ENCODE measurements around the gene PSMD1. TPM values are rescaled to one million over a fixed set of nuclear protein-coding genes. Genes with fewer than 3 reads are reported as not detected.

PSMD1 gene
- polyA plus RNA-seq, 1 donor from 2014 or later, result 83.8 TPM

DNA sequence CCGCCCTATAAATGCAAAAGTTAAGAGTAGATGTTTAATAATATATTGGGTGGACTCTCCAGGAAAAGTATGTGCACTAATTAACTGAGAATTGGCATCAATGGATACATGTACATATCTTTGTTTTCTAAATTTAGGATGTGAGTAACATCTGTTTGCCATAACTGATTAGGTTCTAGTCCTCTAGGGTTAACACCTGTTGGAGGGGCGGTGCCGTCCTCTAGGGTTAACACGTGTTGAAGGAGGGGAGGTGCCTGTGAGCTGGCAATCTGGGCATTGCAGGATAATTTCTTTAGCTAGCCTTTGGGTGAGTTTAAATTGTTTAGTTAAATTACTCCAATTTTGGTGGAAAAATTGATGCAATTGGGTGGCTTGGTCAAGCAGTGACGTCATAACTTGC is 37.3 kb downstream of the PSMD1 start:
- H3K27ac ChIP-seq (ENCODE audit: low read length), result no peak overlapping the region
- H3K9me2 ChIP-seq (ENCODE audit: insufficient read depth, low read length), result no peaks in the 10 kb centered on the region
- no peaks in the 10 kb centered on the region for H3K79me2 ChIP-seq (replicated peaks; ENCODE audit: insufficient read depth, low read length)
- no peak for TF ChIP-seq POLR2AphosphoS5 (IDR thresholded peaks at IDR 0.05)
- TF ChIP-seq, protein P1, sequence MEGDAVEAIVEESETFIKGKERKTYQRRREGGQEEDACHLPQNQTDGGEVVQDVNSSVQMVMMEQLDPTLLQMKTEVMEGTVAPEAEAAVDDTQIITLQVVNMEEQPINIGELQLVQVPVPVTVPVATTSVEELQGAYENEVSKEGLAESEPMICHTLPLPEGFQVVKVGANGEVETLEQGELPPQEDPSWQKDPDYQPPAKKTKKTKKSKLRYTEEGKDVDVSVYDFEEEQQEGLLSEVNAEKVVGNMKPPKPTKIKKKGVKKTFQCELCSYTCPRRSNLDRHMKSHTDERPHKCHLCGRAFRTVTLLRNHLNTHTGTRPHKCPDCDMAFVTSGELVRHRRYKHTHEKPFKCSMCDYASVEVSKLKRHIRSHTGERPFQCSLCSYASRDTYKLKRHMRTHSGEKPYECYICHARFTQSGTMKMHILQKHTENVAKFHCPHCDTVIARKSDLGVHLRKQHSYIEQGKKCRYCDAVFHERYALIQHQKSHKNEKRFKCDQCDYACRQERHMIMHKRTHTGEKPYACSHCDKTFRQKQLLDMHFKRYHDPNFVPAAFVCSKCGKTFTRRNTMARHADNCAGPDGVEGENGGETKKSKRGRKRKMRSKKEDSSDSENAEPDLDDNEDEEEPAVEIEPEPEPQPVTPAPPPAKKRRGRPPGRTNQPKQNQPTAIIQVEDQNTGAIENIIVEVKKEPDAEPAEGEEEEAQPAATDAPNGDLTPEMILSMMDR (IDR thresholded peaks at IDR 0.05; ENCODE audit: poor library complexity, severe bottlenecking), result no peak
- no peak for TF ChIP-seq RAD21 (conservative IDR thresholded peaks at IDR 0.05)
- TF ChIP-seq, protein P2, sequence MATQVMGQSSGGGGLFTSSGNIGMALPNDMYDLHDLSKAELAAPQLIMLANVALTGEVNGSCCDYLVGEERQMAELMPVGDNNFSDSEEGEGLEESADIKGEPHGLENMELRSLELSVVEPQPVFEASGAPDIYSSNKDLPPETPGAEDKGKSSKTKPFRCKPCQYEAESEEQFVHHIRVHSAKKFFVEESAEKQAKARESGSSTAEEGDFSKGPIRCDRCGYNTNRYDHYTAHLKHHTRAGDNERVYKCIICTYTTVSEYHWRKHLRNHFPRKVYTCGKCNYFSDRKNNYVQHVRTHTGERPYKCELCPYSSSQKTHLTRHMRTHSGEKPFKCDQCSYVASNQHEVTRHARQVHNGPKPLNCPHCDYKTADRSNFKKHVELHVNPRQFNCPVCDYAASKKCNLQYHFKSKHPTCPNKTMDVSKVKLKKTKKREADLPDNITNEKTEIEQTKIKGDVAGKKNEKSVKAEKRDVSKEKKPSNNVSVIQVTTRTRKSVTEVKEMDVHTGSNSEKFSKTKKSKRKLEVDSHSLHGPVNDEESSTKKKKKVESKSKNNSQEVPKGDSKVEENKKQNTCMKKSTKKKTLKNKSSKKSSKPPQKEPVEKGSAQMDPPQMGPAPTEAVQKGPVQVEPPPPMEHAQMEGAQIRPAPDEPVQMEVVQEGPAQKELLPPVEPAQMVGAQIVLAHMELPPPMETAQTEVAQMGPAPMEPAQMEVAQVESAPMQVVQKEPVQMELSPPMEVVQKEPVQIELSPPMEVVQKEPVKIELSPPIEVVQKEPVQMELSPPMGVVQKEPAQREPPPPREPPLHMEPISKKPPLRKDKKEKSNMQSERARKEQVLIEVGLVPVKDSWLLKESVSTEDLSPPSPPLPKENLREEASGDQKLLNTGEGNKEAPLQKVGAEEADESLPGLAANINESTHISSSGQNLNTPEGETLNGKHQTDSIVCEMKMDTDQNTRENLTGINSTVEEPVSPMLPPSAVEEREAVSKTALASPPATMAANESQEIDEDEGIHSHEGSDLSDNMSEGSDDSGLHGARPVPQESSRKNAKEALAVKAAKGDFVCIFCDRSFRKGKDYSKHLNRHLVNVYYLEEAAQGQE (IDR thresholded peaks at IDR 0.05; ENCODE audit: borderline replicate concordance), result no peak
- TF ChIP-seq EP300 (conservative IDR thresholded peaks at IDR 0.05; ENCODE audit: poor library complexity, severe bottlenecking), result no peak
- no peak for TF ChIP-seq SMC3 (conservative IDR thresholded peaks at IDR 0.05; ENCODE audit: poor library complexity)
- TF ChIP-seq TAF1 (IDR thresholded peaks at IDR 0.05; ENCODE audit: low read depth), result no peak
- no peak for TF ChIP-seq EZH2 (IDR thresholded peaks at IDR 0.05; ENCODE audit: borderline replicate concordance, insufficient read depth, low read length, poor library complexity, severe bottlenecking)
- TF ChIP-seq MXI1 (conservative IDR thresholded peaks at IDR 0.05; ENCODE audit: poor library complexity, severe bottlenecking), result no peak
- H4K20me1 ChIP-seq (ENCODE audit: insufficient read depth), result no peaks in the 10 kb centered on the region
- no peak overlapping the region for H3K9ac ChIP-seq (ENCODE audit: low read length)
- H3K4me3 ChIP-seq (ENCODE audit: low read length), result no peak overlapping the region
- H3K9me3 ChIP-seq (ENCODE audit: low read length), result peaks cover 2% of the 10 kb centered on the region
- no peaks in the 10 kb centered on the region for H3K27me3 ChIP-seq (ENCODE audit: insufficient read depth, low read depth, low read length)
- H3K4me2 ChIP-seq (ENCODE audit: low read length), result no peak overlapping the region
- no peaks in the 10 kb centered on the region for H3F3A ChIP-seq (ENCODE audit: insufficient read depth, low read length, poor library complexity, severe bottlenecking)
- H2AFZ ChIP-seq (ENCODE audit: low read depth, low read length), result no peak overlapping the region
- peaks cover 2% of the 10 kb centered on the region for H3K36me3 ChIP-seq (ENCODE audit: insufficient read depth, low read length)

DNA sequence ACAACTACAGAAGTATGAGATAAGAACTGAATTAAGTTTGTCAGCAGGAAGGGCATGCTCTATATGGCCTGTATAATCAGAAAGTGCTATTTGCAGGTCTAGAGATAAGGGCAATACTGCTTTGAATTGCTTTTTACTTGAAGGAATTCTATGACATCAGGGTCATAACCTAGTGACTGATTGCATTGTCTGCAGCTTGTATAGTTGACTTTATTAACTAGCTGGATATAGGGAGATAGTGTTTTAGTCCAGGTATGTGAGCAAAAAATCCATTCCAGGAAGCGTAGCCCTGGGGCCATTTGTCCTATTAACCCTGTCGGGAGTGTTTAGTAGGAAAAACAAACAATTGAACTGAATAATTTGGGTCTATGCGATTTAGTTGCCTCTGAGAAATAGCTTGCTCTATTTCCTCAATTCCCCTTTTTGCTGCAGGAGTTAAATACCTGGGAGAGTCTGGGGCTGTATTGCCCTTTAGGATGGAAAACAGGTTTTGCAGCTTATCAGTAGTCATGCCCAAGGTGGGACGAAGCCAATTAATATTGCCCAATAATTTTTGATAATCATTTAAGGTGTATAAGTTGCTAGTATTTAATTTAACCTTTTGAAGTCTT is 38.2 kb downstream of the PSMD1 start:
- Histone ChIP-seq H2AFZ (ENCODE audit: low read depth, low read length) (no peak overlapping the region), H3K27me3 (ENCODE audit: insufficient read depth, low read depth, low read length) (no peaks in the 10 kb centered on the region), H3K79me2 (replicated peaks; ENCODE audit: insufficient read depth, low read length) (no peaks in the 10 kb centered on the region), H3F3A (ENCODE audit: insufficient read depth, low read length, poor library complexity, severe bottlenecking) (no peaks in the 10 kb centered on the region), H3K27ac (ENCODE audit: low read length) (no peak overlapping the region), H3K9me2 (ENCODE audit: insufficient read depth, low read length) (no peaks in the 10 kb centered on the region), H3K4me3 (ENCODE audit: low read length) (no peak overlapping the region), H3K36me3 (ENCODE audit: insufficient read depth, low read length) (no peaks in the 10 kb centered on the region), H4K20me1 (ENCODE audit: insufficient read depth) (no peaks in the 10 kb centered on the region), H3K9me3 (ENCODE audit: low read length) (peaks cover 5% of the 10 kb centered on the region), H3K4me2 (ENCODE audit: low read length) (no peak overlapping the region), H3K9ac (ENCODE audit: low read length) (no peak overlapping the region)
- TF ChIP-seq TAF1 (IDR thresholded peaks at IDR 0.05; ENCODE audit: low read depth) (no peak), RAD21 (conservative IDR thresholded peaks at IDR 0.05) (no peak), MXI1 (conservative IDR thresholded peaks at IDR 0.05; ENCODE audit: poor library complexity, severe bottlenecking) (no peak), EZH2 (IDR thresholded peaks at IDR 0.05; ENCODE audit: borderline replicate concordance, insufficient read depth, low read length, poor library complexity, severe bottlenecking) (no peak), EP300 (conservative IDR thresholded peaks at IDR 0.05; ENCODE audit: poor library complexity, severe bottlenecking) (no peak), POLR2AphosphoS5 (IDR thresholded peaks at IDR 0.05) (no peak), SMC3 (conservative IDR thresholded peaks at IDR 0.05; ENCODE audit: poor library complexity) (no peak)
- TF ChIP-seq, protein P1 (IDR thresholded peaks at IDR 0.05; ENCODE audit: poor library complexity, severe bottlenecking), result no peak
- TF ChIP-seq, protein P2 (IDR thresholded peaks at IDR 0.05; ENCODE audit: borderline replicate concordance), result no peak
